HG02678 (cell line): Measurements from ENCODE around the gene CLSTN1.

Source experiments
- ATAC-seq: cut with Tn5 transposase; IDR thresholded peaks from one replicate; pipeline ENCODE4 v1.9.1; 2021; ENCODE audit warnings: mild to moderate bottlenecking, moderate library complexity; ENCODE audit not compliant: unreplicated experiment

The CLSTN1 gene

DNA sequence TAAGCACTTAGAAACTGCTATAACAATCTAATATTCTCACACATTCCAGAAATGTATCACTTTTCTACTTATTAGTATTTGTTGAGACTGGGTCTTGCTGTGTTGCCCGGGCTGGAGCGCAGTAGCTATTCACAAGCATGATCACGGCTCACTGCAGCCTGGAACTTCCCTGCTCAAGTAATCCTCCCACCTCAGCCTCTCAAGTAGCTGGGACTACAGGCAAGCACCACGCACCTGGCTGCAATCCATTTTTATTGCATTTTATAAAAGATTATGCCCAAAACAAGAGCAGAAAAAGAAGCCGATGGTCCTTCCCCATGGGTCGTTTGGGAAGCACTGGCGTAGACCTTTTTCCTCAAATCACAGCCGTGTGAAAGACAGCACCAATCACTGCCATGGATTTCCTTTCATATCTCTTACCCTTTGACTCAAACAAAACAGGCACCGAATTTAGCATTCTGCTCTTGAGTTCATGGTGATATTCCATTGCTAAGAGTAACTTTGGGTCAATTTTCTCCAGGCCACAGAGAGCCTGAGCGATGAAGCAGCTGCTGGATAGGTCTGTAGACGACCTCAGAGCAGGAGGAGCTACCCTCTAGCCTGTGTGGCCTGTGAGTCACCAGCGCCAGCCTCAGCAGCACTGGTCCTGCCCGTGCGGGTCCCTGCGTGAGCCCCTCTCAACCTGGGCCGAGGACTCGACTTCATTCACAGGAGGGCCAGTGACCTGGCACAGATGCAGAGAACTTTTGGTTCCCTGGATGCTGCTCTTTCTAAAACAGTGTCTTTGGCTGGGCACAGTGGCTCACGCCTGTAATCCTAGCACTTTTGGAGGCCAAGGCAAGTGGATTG is 91.4 kb downstream of the CLSTN1 start:
- ATAC-seq, result no peak

DNA sequence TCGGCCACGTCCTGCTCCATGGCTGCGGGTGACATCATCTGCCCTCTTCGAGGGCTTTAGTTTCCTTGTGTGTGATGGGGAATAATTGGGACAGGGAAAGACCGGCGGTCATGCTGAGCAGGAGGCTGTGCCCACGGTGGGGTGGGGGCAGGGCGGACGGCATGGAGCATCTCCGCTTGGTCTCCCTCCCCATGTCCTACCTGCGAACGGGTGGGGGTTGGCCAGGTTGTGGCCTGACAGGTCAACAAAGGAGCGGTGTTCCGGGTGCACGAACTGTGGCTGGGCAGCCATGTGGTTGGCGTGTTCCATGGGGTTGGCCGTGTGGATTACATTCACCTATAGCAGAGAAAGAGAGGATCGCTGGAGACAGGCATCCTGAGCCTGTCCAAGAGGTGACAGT is 92.2 kb downstream of the CLSTN1 start:
- no peak for ATAC-seq

DNA sequence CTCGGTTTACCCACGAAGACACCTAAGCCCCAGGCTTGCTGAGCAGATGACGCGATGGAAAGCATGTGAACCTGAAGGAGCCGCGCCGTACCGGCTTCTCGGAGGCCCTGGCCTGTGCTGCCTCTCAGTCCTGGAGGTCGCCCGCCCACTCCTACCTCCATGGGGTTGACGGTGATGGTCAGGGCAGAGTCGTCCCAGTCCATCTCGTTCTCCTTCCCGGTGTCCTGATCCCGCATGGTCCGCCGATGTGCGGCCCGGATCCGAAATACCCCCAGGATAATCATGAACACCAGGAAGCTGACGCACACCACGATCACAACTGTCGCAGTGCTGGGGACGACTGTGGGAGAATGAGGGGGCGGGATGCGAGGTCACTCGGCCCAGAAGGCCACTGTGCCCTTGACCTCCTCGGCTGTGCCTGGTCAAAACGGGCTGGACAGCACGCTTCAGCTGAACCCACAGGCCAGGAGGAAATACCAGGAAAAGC is 92.7 kb downstream of the CLSTN1 start:
- no peak for ATAC-seq

DNA sequence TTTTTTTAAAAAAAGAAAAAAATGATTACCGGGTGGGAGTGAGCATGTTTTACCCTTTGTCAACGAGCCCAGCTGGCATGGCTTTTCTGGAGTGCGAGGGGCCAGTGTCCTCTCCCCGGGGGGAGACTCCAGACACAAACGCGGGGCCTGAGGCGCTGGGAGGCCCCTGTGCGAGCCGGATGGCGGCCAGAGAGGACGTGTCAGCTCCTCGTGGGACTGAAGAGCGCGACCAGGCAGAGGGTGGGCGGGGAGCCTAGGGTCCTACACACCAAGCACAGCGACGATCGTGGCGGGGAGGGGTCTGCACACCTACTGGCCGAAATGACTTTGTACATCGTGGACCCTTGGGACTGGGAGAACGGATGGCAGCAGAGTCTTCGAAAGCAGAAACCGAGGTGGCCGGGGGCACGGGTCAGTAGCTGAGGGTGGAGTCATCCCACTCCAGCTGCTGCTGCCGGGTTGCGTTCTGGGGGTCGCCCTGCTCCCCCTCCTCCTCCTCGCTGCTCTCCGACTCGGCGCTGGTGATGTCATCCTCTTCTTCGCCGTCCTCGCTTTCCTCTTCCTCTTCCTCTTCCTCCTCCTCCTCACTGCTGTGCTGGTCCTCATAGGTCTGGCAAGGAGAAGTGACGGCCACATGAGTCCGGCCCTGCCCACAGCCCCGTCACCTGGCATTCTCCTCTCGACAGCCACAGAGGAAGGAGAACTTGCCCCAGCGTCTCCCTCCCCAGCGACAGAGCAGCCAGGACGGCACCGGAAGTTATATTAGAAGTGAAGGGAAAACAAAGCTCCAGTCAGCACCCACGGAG is 93.5 kb downstream of the CLSTN1 start:
- no peak for ATAC-seq

DNA sequence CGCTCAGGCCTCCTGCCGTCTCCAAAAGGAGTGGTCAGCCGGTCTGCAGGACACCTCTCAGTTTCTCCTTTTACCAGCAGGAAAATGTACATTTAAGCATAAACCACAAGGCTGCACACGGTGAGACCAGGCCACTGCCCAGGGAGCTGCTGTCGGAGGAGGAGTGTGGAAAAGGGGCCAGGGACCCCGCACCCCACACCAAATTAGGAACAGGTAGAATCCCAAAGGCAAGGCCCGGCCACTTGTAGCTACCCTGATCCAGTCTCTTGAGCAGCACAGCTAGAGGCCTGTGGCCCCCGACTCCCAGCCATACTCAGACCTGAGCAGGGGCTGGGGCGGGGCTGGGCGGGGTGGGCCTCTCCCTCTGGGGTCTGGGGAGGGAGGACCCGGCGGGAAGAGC is 94.2 kb downstream of the CLSTN1 start:
- no peak for ATAC-seq

DNA sequence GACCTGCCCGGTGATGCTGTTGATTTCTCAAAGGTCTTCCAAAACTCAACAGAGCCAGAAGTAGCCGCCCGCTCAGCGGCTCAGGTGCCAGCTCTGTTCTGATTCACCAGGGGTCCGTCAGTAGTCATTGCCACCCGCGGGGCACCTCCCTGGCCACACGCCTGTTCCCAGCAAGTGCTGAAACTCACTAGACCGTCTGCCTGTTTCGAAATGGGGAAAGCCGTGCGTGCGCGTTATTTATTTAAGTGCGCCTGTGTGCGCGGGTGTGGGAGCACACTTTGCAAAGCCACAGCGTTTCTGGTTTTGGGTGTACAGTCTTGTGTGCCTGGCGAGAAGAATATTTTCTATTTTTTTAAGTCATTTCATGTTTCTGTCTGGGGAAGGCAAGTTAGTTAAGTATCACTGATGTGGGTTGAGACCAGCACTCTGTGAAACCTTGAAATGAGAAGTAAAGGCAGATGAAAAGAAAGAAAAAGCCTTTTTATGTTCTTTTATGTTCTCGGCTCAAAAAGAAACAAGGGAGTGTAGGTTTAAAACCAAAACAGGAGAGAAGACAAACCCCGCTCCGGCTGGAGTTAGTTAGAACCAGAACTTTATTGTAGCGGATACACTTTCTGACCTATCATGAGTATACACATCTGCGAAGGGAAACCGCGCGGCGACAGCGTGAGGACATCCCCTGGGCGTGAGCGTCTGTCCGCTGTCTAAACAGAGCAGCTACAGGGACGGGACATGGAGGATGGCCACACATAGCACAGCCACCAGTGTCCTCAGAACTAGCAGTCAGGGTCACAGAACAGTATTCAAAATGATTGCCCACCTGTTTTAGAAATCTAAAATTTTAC is 95.1 kb downstream of the CLSTN1 start:
- ATAC-seq, result no peak

DNA sequence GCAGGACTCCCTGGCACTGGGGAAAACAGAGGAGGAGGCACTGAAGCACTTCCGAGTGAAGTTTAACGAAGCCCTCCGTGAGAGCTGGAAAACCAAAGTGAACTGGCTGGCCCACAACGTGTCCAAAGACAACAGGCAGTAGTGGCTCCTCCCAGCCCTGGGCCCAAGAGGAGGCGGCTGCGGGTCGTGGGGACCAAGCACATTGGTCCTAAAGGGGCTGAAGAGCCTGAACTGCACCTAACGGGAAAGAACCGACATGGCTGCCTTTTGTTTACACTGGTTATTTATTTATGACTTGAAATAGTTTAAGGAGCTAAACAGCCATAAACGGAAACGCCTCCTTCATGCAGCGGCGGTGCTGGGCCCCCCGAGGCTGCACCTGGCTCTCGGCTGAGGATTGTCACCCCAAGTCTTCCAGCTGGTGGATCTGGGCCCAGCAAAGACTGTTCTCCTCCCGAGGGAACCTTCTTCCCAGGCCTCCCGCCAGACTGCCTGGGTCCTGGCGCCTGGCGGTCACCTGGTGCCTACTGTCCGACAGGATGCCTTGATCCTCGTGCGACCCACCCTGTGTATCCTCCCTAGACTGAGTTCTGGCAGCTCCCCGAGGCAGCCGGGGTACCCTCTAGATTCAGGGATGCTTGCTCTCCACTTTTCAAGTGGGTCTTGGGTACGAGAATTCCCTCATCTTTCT is 96.7 kb downstream of the CLSTN1 start:
- ATAC-seq, result no peak

DNA sequence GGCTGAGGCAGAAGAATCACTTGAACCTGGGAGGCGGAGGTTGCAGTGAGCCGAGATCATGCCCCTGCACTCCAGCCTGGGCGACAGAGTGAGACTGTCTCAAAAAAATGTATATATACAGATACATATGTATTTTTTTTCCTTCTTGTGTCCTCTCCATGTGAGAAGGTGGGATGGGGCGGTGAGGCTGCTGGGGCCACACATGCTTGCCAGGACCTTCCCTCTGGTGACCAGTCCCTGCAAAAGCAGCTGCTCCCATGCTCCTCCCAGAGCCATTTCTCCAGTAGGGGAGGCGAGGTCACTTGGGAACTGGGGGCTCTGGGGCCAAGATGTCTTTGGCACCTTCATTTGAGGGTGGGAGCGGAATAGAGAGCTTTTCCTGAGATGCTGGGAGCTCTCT is 97.4 kb downstream of the CLSTN1 start:
- no peak for ATAC-seq

DNA sequence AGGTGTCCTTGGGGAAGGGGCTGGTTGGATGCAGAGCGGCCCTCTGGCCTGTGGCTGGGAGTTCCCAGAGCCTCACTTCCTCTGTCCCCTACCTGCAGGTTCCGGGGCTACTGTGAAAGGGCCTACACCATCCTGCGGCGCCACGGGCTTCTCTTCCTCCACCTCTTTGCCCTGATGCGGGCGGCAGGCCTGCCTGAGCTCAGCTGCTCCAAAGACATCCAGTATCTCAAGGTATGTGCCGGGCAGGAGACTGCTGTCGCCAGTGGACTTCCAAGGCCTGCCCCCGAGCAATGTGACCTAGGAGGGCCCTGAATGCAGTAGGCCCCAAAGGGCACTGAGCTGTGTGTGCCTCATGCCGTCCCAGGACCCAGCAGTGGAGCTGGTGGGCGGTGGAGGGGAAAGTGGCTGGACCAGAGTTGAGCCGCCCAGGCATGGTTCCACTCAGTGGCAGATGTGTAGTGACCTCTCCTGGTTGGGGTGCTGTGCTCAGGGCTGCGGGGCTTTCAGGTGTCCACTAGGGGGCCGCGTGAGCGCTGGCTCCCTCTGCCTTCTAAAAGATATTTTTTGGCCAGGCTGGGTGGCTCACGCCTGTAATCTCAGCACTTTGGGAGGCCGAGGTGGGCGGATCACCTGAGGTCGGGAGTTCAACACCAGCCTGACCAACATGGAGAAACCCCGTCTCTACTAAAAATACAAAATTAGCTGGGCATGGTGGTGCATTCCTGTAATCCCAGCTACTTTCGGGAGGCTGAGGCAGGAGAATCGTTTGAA is 98.9 kb downstream of the CLSTN1 start:
- peak; percentile 53 for ATAC-seq

DNA sequence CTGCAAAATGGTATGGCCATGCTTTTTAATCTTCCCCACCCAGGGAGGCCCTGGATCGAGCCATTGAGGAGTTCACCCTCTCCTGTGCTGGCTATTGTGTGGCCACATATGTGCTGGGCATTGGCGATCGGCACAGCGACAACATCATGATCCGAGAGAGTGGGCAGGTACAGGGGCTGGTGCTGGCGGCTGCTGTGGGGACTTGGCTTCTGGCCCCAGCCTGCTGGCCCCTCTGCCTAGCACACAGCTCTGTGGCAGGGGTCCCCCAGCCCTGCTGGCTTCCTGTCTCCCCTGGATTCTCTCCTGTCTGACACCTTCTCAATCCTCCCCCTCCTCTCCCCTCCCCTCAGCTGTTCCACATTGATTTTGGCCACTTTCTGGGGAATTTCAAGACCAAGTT is 99.8 kb downstream of the CLSTN1 start:
- ATAC-seq, result no peak

DNA sequence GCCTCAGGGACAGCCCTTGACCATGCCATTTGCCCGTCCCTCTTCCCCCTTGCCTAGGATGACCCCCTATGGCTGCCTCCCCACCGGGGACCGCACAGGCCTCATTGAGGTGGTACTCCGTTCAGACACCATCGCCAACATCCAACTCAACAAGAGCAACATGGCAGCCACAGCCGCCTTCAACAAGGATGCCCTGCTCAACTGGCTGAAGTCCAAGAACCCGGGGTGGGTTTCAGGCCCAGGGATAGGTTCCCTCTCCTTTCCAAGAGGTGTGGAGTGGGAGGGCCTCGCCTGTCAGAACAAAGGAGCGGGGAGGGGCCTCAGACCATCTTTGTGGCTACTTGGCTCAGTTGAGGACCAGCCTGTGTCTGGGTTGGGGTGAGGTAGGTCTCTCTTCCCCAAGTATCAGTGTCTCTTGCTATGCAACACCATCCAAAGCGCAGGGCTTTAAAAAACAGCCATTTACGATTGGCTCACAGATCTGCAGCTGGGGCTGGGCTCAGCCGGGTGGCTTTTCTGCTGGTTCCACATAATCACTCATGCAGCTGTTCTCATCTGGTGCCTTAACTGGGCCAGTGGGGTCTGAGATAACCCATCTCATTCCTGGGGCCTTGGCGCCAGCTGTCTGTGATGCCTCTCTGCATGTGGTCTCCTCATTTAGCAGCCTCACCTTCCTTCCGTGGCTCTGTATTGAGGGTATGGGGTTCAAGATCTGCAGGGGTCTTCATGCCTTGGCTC is 100.5 kb downstream of the CLSTN1 start:
- no peak for ATAC-seq

DNA sequence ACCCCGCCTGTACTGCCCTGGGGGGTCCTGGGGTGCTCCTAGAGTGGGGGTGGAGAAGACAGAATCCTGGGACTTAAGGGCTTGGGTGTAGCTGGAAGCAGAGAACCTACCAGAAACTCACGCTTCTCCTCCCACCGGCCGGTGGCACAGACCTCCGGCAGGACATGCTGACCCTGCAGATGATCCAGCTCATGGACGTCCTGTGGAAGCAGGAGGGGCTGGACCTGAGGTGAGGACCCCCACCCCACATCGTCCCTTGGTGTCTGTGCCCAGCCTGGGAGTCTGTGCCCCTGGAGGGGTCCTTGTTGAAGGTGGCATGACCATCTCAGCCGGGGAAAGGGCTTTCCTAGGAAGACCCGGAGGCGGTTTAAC is 101.4 kb downstream of the CLSTN1 start:
- no peak for ATAC-seq

DNA sequence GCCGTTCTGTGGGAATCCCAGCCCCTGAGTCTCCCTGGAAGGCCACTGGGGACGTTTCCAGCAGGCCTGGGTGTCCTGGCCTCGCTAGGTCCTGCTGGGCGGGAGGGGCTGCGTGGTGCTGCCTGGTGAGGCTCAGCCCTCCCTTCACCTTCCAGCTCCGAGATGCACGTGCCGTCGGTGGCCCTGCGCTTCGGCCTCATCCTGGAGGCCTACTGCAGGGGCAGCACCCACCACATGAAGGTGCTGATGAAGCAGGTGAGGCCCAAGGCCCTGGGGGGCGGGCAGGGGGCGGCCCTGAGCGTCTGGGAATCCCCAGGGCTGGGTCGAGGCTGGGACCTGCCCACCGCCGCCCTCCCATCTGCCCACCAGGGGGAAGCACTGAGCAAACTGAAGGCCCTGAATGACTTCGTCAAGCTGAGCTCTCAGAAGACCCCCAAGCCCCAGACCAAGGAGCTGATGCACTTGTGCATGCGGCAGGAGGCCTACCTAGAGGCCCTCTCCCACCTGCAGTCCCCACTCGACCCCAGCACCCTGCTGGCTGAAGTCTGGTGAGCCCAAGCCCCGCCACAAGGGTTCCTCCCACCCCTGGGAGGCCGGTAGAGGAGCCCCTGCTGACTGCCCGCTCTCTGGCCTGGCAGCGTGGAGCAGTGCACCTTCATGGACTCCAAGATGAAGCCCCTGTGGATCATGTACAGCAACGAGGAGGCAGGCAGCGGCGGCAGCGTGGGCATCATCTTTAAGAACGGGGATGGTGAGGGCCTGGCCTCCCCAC is 102.0 kb downstream of the CLSTN1 start:
- ATAC-seq, result no peak

DNA sequence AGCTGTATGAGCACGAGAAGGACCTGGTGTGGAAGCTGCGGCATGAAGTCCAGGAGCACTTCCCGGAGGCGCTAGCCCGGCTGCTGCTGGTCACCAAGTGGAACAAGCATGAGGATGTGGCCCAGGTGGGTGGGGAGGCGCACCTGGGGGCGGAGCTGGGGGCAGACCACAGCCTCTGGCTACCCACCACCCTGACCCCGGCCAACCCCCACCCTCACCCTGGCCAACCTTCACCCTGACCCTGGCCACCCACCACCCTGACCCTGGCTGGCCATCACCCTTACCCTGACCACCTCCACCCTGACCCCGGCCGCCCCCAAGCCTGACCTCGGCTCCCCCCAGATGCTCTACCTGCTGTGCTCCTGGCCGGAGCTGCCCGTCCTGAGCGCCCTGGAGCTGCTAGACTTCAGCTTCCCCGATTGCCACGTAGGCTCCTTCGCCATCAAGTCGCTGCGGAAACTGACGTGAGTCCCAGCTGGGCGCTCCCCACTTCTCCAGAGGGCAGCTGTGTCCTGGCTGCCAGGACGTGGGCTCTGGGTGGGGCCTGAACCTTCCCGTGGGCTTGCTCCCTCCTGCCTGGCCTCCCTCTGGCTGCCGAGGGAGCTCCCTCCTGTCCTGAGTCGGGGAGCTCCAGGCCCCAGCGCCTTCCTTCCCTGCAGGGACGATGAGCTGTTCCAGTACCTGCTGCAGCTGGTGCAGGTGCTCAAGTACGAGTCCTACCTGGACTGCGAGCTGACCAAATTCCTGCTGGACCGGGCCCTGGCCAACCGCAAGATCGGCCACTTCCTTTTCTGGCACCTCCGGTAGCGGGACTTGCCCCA is 102.8 kb downstream of the CLSTN1 start:
- ATAC-seq, result no peak

DNA sequence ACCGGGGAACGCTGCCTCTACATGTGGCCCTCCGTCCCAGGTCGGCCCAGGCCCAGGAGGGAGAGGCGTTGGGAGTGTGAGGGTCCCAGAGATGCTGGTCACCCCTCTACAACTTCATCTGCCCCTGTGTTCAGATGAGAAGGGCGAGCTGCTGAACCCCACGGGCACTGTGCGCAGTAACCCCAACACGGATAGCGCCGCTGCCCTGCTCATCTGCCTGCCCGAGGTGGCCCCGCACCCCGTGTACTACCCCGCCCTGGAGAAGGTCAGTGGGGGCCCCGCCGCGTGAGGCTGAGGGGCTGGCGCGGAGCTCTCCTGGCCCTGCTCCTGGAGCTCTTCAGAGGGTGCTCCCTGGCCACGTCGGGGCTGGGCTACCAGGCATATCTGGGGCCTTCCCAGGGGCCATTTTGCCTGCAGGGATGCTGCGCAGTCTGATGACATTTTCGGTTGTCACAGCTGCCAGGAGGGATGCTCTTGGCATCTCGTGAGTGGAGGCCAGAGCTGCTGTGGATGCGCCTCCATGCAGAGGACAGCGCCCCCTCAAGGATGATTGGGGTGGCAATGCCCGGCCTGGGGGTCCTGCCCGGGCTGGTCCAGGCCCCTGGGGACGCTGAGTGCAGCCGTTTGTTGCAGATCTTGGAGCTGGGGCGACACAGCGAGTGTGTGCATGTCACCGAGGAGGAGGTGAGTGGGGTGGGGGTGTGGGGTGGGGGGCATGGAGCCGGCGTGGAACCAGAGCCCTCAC is 103.6 kb downstream of the CLSTN1 start:
- ATAC-seq, result no peak

DNA sequence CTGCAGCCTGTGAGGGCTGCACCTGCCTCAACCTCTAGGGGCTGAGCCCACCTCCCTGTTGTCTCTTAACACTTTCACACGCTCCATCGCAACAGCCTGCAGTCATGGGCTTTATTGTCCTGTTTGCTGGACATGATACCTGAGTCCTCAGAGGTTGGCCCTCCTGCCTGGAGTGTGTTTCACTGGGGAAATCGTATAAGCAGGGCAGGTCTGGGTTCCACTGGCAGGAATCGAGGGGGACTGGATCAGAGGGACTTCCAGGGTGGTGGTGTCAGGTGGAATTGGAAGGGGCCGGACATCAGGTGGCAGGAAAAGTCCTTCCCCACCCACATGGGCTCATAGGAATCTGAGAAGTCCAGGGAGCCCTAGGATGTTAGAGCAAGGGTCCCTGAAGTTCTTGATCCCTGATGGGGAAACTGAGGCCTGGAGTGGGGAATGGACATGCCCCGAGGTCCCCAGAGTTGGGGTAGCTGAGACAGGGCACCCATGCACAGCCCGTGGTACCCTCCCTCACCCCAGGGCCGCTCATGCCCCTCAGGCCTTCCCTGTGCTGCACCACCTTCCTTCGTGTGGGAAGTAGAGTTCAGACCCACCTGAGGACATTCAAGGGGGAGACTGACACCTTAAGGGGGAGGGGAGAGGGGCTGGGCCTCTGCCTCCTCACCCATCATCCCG is 105.6 kb downstream of the CLSTN1 start:
- ATAC-seq, result no peak
